Nephron progenitor cell (in vitro differentiated cells): ENCODE data around the gene UHRF2.
A peak's percentile ranks its signal among the peaks of the same experiment; 100 is the strongest.

Source experiments
- DNase-seq: peaks from one replicate; pipeline ENCODE4 v3.0.0; 2021
- H3K27ac Mint-ChIP-seq: 2 replicates; pipeline ENCODE4 v1.8.0; 2021; ENCODE audit warnings: mild to moderate bottlenecking, moderate library complexity, mixed read lengths
- H3K27me3 Mint-ChIP-seq: 2 replicates; pipeline ENCODE4 v1.8.0; 2021; ENCODE audit warnings: mild to moderate bottlenecking, low read depth, mixed read lengths; ENCODE audit not compliant: poor library complexity
- H3K36me3 Mint-ChIP-seq: 2 replicates; pipeline ENCODE4 v1.8.0; 2021; ENCODE audit warnings: low read depth, mixed read lengths
- H3K4me1 Mint-ChIP-seq: 2 replicates; pipeline ENCODE4 v1.8.0; 2021; ENCODE audit warnings: mixed read lengths
- H3K4me3 Mint-ChIP-seq: 2 replicates; pipeline ENCODE4 v1.8.0; 2021; ENCODE audit warnings: mild to moderate bottlenecking, moderate library complexity, mixed read lengths
- H3K9me3 Mint-ChIP-seq: 2 replicates; pipeline ENCODE4 v1.8.0; 2021; ENCODE audit warnings: mild to moderate bottlenecking, moderate library complexity, mixed read lengths
- TF ChIP-seq, protein P1 (sequence below): fragments of 200-600 bp; sonication (generic); IDR thresholded peaks from 2 replicates; pipeline ENCODE4 v1.5.0; 2021; ENCODE audit warnings: antibody characterized with exemption

UHRF2 gene

DNA sequence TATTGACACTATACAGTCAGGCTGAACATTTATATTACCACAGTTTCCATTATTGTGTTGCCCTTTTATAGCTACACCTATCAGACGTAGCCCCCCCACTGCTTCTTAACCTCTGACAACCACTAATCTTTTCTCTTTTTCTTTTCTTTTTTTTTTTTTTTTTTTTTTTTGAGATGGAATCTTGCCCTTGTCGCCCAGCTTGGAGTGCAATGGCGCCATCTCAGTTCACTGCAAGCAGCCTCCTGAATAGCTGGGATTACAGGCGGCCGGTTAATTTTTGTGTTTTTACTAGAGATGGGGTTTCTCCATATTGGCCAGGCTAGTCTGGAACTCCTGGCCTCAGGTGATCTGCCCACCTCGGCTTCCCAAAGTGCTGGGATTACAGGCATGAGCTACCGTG lies 75.4 kb downstream of the UHRF2 start:
- Mint-ChIP-seq H3K4me1 (no peaks in the 10 kb centered on the region), H3K27me3 (no peaks in the 10 kb centered on the region), H3K9me3 (no peaks in the 10 kb centered on the region), H3K36me3 (peaks cover 39% of the 10 kb centered on the region), H3K27ac (no peak overlapping the region), H3K4me3 (no peak overlapping the region)
- no peak for DNase-seq
- TF ChIP-seq, protein P1, sequence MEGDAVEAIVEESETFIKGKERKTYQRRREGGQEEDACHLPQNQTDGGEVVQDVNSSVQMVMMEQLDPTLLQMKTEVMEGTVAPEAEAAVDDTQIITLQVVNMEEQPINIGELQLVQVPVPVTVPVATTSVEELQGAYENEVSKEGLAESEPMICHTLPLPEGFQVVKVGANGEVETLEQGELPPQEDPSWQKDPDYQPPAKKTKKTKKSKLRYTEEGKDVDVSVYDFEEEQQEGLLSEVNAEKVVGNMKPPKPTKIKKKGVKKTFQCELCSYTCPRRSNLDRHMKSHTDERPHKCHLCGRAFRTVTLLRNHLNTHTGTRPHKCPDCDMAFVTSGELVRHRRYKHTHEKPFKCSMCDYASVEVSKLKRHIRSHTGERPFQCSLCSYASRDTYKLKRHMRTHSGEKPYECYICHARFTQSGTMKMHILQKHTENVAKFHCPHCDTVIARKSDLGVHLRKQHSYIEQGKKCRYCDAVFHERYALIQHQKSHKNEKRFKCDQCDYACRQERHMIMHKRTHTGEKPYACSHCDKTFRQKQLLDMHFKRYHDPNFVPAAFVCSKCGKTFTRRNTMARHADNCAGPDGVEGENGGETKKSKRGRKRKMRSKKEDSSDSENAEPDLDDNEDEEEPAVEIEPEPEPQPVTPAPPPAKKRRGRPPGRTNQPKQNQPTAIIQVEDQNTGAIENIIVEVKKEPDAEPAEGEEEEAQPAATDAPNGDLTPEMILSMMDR: no peak

- peaks cover 36% of the 10 kb centered on the region for H3K36me3 Mint-ChIP-seq
- H3K9me3 Mint-ChIP-seq: no peaks in the 10 kb centered on the region
- no peak overlapping the region for H3K4me3 Mint-ChIP-seq
- no peaks in the 10 kb centered on the region for H3K27me3 Mint-ChIP-seq
- no peak for DNase-seq
- no peaks in the 10 kb centered on the region for H3K4me1 Mint-ChIP-seq
- TF ChIP-seq, protein P1: no peak
- no peak overlapping the region for H3K27ac Mint-ChIP-seq
Measured at GRCh38 chr9:6489099-6489498, 76.1 kb downstream of the UHRF2 start.

DNA sequence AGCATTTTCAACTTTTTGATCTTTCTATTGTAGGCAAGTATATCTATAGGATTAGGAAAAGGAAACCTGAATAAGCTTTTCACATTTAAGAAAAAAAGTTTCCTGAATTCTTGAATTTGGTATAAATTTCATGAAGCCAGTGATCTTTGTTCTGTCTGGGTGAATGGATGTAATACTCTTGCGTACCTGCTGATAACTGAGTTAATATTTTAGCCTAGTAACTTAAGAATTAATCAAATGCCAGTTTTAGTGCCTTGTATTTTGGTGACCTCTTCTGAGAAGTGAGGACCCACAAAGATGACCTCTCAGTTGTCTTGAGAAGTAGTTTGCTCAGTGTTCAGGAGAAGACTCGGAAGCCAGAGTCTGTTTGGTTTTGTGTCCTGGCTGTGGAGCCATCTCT lies 77.9 kb downstream of the UHRF2 start:
- H3K36me3 Mint-ChIP-seq: peaks cover 29% of the 10 kb centered on the region
- no peak overlapping the region for H3K4me3 Mint-ChIP-seq
- no peaks in the 10 kb centered on the region for H3K27me3 Mint-ChIP-seq
- H3K27ac Mint-ChIP-seq: peak overlapping the region; percentile 68
- DNase-seq: no peak
- H3K4me1 Mint-ChIP-seq: no peaks in the 10 kb centered on the region
- TF ChIP-seq, protein P1: no peak
- no peaks in the 10 kb centered on the region for H3K9me3 Mint-ChIP-seq

DNA sequence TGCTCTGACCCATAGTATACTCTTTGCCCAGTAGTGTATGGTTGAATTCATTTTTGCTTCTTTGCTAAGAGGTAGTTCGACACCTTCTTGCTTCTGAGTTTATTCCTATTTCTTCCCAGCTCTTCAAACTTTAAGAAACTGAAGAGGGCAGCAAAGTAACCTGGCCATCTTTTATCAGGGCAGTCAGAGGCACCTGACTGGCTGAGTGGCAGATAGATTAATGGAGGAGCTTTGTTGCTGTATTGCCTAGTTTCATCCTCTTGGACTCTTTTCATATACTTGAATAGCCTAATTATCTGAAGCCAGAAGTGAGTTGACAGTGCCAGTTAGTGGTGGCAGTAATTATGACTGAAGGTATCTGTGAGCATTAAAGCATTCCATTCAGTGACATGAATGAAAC lies 82.5 kb downstream of the UHRF2 start:
- Mint-ChIP-seq H3K9me3 (no peaks in the 10 kb centered on the region), H3K27ac (peak overlapping the region; percentile 63)
- TF ChIP-seq, protein P1: no peak

GRCh38 chr9:6498982-6499381 lies 86.0 kb downstream of the UHRF2 start:
- peaks cover 65% of the 10 kb centered on the region for H3K36me3 Mint-ChIP-seq
- no peaks in the 10 kb centered on the region for H3K27me3 Mint-ChIP-seq
- no peak overlapping the region for H3K4me3 Mint-ChIP-seq
- no peaks in the 10 kb centered on the region for H3K4me1 Mint-ChIP-seq
- H3K27ac Mint-ChIP-seq: no peak overlapping the region
- no peaks in the 10 kb centered on the region for H3K9me3 Mint-ChIP-seq
- DNase-seq: no peak
- TF ChIP-seq, protein P1: no peak

More for the DNA sequence above, 82.5 kb downstream of the UHRF2 start:
- no peaks in the 10 kb centered on the region for H3K27me3 Mint-ChIP-seq
- H3K4me3 Mint-ChIP-seq: no peak overlapping the region
- DNase-seq: no peak
- H3K4me1 Mint-ChIP-seq: no peaks in the 10 kb centered on the region
- peaks cover 41% of the 10 kb centered on the region for H3K36me3 Mint-ChIP-seq

DNA sequence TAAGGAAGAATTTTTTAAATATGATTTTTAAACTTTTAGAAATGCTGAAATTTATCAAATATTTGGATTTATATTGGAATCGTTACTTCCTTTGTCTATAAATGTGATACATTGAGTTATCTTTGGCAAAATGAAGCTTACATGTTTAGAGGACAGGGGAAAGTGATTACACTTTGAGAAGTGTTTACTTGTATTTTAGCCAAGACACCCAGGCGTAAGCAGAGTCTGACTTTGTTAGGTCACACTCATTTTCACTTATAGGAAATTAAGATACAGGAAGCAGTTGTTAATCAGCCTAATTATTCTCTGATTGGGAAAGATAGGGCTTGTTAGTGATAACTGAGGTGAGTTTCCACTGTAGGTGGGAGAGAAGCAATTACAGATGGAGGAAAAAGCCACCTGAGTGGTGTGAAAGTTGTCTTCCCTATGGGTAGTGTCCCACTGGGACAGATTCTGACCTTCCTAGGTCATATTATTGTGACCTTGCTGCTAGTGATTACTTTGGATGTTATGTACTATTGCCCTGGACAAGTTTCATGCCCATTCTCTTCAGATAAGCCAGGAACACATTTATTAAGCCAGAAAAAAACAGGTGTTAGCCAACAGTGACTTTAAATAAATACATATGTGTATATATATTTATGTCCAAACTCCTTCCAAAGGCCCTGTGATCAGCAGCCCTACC lies 88.7 kb downstream of the UHRF2 start:
- TF ChIP-seq, protein P1: no peak
- Mint-ChIP-seq H3K36me3 (peaks cover 85% of the 10 kb centered on the region), H3K27me3 (no peaks in the 10 kb centered on the region), H3K9me3 (no peaks in the 10 kb centered on the region), H3K27ac (peak overlapping the region; percentile 14), H3K4me1 (no peaks in the 10 kb centered on the region), H3K4me3 (no peak overlapping the region)
- DNase-seq: no peak
